KBM-7 (cell line): ENCODE data around the gene TLR9.
"Not testable (repeated sequence)": the region's sequence is repeated elsewhere in the genome, so short reads cannot be mapped to it uniquely, and the experiment has no call there.

ENCODE experiments used
- DNase-seq: peaks from one replicate; pipeline ENCODE4 v3.0.0-alpha.2; 2015
- in situ Hi-C: fragments of 300-500 bp; cut with MboI; formaldehyde crosslinking; loops from 2 replicates; pipeline ENCODE4 v1.14.3; 2020; ENCODE audit warnings: low sequenced_read_pairs, low pct_unique_long_range_greater_than_20kb, mixed read lengths

Gene TLR9

DNA sequence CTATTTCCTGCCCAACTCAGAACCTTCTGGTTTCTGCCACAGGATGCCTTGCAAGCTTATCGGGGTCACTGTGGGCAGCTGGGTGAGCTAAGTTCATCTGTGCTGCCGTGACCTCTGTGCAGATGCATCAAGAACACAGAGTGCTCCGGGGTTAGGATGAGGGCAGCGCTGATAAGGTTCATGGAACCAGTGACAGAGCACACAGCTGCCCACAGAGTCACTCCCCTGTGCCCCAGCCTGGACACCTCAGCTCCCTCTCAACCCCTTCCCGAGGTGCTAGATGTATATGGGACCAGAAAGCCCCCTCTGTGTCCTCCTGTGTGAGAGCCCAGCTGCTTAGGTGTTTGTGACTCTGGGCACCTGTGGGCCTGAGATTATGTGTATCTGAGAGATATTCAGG lies 43.2 kb downstream of the TLR9 start:
- in situ Hi-C loops: no loop called here
- DNase-seq: no peak

DNA sequence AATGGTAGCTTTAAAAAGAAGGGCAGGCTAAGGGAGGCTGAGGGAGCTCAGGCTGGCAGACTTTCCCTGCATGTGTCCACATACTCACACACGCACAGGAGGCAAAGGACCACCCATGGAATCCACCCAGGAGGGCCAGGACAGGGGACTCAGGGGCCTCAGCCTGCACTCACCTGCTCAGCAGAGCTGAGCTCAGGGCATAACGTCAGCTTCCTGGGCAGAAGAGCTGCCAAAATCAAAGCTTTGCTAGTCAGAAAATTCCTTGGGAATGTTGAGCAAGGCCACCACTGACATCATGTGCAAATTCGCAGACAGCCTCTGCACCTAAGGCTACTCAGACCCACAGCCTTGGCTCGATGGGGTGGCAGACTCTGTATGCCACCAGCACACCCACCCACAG lies 43.9 kb downstream of the TLR9 start:
- DNase-seq: no peak
- in situ Hi-C loops: no loop called here

DNA sequence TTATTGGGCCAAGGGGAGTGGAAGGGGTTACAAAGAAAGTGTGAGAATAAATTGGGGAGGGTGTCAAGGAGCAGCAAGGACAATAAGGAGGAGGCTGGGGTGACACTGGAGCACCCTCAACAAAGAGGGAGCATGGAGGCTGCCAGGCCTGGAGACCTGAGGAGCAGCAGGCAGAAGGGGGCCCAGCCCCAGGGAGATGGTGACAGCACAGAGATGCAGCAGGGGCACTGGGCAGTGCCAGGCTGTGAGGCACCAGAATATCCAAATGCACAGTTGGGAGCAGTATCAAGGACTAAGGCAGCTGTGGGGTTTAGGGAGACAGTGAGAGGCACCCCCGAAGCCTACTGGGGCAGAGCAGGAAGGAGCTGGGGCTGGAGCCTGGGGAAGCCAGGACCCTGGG lies 46.9 kb downstream of the TLR9 start:
- in situ Hi-C loops: no loop called here
- DNase-seq: no peak

DNA sequence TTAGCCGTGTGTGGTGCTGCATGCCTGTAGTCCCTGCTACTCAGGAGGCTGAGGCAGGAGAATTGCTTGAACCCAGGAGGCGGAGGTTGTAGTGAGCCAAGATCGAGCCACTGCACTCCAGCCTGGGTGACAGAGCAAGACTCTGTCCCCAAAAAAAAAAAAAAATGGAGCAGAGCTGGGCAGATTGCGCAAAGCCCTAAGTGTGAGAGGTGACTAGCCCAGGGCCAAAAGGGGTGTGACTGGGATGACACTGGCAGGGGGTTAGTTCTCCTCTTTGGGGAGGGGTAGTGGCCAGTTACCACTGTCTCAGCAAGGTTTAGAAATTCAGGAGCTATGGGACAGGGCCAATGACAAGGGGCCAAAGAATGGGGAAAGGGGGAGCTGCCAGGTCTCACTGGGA lies 47.3 kb downstream of the TLR9 start:
- DNase-seq, in situ Hi-C loops: not testable (repeated sequence)

DNA sequence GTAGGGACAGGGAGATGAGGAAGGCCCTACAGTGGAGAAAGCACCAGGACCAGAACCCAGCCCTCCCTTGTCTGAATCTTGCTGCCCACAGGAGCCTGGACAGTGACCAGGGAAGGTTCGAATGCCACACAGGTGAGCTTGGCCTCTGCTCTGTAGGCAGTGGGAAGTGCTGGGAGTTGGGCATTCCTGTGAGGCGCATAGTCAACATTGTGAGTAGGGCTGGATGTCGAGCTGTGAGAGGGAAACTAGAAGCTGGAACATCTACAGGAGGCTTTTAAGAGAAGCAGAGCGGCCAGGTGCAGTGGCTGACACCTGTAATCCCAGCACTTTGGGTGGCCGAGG lies 47.8 kb downstream of the TLR9 start:
- DNase-seq: no peak
- in situ Hi-C loops: no loop called here

DNA sequence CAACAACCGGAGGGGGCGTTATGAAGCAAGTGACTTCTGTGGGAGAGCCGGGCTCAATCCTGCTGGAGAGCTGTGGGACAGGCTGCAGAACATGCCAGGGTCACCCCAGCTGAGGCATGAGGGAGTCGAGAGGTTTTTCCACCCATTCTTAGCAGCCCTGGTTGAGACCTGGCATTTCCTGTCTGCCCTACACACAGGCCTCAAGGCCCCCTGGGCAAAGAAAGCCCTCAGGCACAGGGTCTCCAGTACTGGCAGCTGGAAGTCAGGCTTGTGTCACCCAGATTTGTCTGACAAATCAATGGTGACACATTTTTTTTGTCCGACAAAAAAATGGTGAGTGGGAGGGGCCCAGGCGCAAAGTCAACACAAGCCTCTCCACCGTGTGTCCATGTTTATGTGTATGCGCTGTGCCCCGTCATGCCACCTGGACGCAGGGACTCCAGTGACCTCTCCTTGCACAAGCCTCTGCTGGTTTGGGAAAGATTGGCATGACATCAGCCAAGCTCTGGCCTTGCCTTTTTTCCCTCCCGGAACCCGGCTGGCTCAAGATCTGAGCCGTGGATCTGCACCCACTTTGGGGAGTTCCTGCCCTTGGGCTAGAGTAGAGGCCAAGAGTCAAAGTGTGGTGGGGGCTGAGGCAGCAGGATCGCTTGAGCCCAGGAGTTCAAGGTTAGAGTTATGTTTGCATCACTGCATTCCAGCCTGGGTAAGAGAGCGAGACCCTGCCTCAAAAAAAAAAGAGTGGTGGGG lies 48.3 kb downstream of the TLR9 start:
- in situ Hi-C loops: no loop called here
- DNase-seq: no peak

DNA sequence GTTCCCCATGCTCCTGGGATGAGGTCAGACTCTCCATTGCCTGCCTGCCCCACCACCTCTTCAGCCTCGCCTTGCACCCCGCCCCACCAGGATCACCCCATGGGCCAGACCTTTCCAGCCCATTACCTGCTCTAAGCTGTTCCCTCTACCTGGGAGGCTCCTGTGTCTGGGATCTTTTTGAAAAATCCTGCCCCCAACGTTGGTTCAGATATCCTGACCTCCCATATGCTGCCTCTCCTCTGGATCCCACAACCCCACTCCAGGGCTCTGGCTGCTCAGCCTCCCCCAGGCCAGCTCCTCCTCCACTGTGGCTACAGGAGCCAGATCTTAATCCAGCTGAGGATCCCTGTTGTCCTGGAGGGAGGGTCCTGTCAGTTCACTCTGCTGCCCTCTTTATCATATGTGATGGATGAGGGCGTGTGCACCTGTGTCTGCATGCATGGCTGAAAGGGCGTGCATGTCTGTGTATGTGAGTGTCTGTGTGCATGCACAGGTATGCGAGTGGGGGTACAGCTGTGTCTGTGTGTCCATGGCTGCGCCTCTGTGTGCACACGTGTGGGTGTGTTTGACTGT lies 49.2 kb downstream of the TLR9 start:
- no peak for DNase-seq
- in situ Hi-C loops: no loop called here

DNA sequence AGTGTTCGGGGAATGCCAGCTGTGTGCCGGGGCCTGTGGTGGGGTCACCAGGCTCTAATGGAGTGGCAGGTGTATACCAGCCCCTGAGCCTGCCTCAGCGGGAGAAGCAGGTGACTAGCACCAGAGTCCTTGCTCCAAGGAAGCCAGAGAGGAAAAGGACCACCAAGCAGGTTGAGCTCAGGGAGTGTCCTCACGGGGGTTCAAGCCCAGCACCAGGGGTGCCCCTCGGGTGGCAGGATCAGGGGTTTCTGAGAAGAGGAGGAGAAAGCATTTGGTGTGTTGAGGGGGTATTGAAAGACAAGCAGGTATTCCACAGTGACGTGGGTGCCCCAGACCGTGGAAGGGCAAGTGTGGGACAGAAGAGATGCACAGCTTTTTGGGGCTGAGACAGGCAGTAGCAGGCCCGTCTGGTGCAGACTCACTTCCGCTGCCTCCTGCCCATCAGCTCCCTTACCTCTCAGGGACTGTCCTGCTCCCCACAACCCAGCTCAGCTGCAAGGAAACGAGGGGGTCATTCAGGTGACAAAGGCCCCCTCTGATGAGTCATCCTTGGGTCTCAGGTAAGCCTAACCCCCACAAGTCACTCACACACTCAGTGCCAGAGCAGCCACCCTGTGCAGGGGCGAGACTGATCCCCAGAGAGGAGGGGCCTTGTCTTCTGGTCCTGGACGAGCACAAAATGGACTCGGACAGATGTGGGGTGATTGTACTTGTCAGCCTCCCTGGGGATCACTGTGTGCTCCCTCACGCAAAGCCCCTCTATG lies 49.8 kb downstream of the TLR9 start:
- in situ Hi-C loops: no loop called here
- no peak for DNase-seq

DNA sequence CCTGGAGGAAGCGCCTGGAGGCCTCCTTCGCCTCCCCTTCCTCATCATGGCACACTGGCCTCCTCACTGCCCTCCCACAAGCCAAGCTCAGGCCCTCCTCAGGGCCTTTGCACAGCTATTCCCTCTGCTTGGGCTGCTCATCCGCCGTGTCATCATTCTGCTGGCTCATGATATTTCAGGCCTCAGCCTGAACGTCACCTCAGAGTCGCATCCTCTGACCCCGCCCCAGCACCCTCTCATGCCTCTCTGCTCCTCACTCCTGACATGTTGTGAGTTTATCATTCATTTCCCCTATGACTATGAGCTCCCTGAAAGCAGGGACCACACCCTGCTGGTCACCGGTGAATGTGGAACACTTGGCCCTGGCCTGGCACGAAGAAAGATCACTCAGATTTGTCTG lies 50.5 kb downstream of the TLR9 start:
- in situ Hi-C loops: no loop called here
- peak; percentile 35 for DNase-seq

DNA sequence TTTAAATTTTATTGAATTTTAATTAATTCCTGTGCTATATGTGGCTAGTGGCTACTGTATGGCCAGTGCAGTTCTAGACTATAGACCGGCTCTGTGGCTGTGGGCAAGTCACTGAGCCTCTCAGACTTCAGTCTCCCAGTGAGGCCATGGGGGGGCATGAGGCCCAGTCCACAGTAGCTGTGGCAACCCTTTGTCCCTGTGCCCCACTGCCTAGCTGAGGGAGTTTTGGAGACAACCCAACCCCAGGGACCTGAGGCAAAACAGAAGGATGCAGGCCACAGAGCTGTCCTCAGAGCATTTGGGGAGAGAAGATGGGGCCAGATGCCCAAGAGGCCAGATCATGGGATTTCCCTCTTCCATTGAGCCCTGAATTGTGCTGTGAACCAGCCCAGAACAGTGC lies 52.3 kb downstream of the TLR9 start:
- DNase-seq: no peak
- in situ Hi-C loops: no loop called here

DNA sequence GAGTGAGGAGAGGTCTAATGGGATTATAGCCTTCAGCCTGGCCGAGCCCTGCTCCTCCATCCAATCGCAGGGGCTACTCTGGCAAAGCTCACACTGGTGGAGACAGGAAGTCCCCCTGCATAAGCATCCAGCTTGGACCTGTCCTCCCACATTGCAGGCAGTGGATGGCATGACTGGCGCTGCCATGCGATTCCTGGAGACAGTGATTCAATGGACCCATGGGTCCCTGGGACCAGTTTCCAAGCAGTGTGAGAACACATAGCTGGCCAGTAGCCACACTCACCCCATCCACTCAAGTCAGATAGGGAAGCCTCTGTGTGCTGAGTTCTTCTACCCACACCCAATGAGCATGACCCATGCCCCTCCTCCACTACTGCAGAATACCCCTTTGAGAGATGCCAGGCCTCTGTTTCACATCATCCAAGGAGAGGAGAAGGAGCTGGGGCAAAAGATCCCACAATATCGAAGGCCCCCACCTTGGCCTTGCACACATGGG lies 53.1 kb downstream of the TLR9 start:
- in situ Hi-C loops: no loop called here
- DNase-seq: no peak

DNA sequence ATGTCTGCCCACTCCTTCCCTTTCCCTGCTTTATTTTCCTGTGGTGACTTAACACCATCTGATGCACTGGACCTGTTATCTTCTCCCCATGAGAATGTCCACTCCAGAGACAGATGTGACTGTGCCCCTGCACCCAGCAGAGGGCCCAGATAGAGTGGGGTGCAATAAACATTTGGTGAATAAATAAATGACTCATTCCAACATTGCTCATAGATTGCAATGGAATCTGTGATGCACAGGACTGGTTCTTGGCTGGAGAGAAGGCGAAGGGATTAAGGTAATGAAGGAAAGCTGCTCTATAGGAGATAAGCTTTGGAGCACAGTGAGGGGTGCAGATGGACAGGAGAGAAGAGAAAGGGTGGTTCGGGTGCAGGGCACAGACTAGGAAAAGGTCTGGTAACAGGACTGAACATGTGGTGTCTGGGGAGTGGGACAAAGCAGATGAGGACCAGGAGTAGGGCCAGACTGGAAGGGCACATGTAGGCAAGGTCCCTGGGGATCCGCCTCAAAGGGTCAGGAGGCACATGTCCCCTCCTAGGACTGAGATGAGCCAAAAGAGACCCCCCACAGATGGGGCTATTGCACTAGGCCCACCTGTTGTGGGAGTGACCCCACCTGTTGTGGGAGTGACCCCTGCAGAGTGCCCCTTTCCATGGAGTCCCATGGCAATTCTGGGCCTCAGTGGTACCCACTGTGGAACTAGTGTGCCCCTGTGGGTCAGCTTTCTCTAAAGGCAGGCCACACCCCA lies 53.8 kb downstream of the TLR9 start:
- no peak for DNase-seq
- in situ Hi-C loops: no loop called here
